H9 (cell line): ENCODE measurements around the gene PLCB1. TPM values are rescaled to one million over a fixed set of nuclear protein-coding genes. Genes with fewer than 3 reads are reported as not detected.

Experiments used
- DNase-seq: peaks from one replicate; pipeline ENCODE4 v3.0.0-alpha.2; 2017
- H2AFZ ChIP-seq: one replicate; pipeline ENCODE4 v1.6.1; 2013; ENCODE audit warnings: mild to moderate bottlenecking, low read length, control low read depth, moderate library complexity
- H2AK5ac ChIP-seq: 2 replicates; pipeline ENCODE4 v1.6.1; 2013; ENCODE audit warnings: low read length, control low read depth, mixed read lengths; ENCODE audit not compliant: insufficient read length
- H2BK120ac ChIP-seq: one replicate; pipeline ENCODE4 v1.6.1; 2013; ENCODE audit warnings: low read depth, mild to moderate bottlenecking, low read length, control low read depth, inconsistent platforms; ENCODE audit not compliant: poor library complexity, severe bottlenecking
- H2BK12ac ChIP-seq: 2 replicates; pipeline ENCODE4 v1.6.1; 2013; ENCODE audit warnings: low read length, control low read depth, mixed read lengths, low read depth; ENCODE audit not compliant: insufficient read length
- H2BK15ac ChIP-seq: 2 replicates; pipeline ENCODE4 v1.6.1; 2013; ENCODE audit warnings: low read depth, low read length, control low read depth
- H2BK20ac ChIP-seq: one replicate; pipeline ENCODE4 v1.6.1; 2013; ENCODE audit warnings: low read depth, mild to moderate bottlenecking, low read length, control low read depth, inconsistent platforms; ENCODE audit not compliant: poor library complexity, severe bottlenecking
- H2BK5ac ChIP-seq: 2 replicates; pipeline ENCODE4 v1.6.1; 2013; ENCODE audit warnings: low read length, control low read depth, mixed read lengths; ENCODE audit not compliant: insufficient read length
- H3K14ac ChIP-seq: 2 replicates; pipeline ENCODE4 v1.6.1; 2013; ENCODE audit warnings: low read length, control low read depth; ENCODE audit not compliant: insufficient read depth
- H3K18ac ChIP-seq: 2 replicates; pipeline ENCODE4 v1.6.1; 2013; ENCODE audit warnings: low read depth, mild to moderate bottlenecking, mixed read lengths, low read length, control low read depth; ENCODE audit not compliant: insufficient read length
- H3K23ac ChIP-seq: 2 replicates; pipeline ENCODE4 v1.6.1; 2013; ENCODE audit warnings: low read length, control low read depth, mixed read lengths, low read depth; ENCODE audit not compliant: insufficient read length
- H3K23me2 ChIP-seq: 2 replicates; pipeline ENCODE4 v1.6.1; 2013; ENCODE audit warnings: low read depth, mild to moderate bottlenecking, mixed read lengths, low read length, control low read depth; ENCODE audit not compliant: insufficient read length, poor library complexity, severe bottlenecking
- H3K27ac ChIP-seq: 2 replicates; pipeline ENCODE4 v1.5.1; 2013; ENCODE audit warnings: low read length, control low read depth, mixed read lengths, low read depth; ENCODE audit not compliant: insufficient read length
- H3K27me3 ChIP-seq: 2 replicates; pipeline ENCODE4 v1.6.1; 2013; ENCODE audit warnings: low read length, control low read depth, inconsistent platforms; ENCODE audit not compliant: insufficient read depth
- H3K4ac ChIP-seq: 2 replicates; pipeline ENCODE4 v1.6.1; 2013; ENCODE audit warnings: low read depth, mild to moderate bottlenecking, control low read depth, inconsistent platforms, low read length, moderate library complexity
- H3K4me1 ChIP-seq: 2 replicates; pipeline ENCODE4 v1.6.1; 2013; ENCODE audit warnings: low read length, control low read depth, inconsistent platforms; ENCODE audit not compliant: insufficient read depth
- H3K4me2 ChIP-seq: 2 replicates; pipeline ENCODE4 v1.6.1; 2013; ENCODE audit warnings: low read length, control low read depth, mixed read lengths; ENCODE audit not compliant: insufficient read length, insufficient read depth
- H3K56ac ChIP-seq: 2 replicates; pipeline ENCODE4 v1.6.1; 2013; ENCODE audit warnings: low read depth, mild to moderate bottlenecking, mixed read lengths, low read length, control low read depth; ENCODE audit not compliant: insufficient read length
- H3K79me1 ChIP-seq: 2 replicates; pipeline ENCODE4 v1.6.1; 2013; ENCODE audit warnings: low read depth, mild to moderate bottlenecking, moderate library complexity, low read length, control low read depth, inconsistent platforms; ENCODE audit not compliant: insufficient read depth, poor library complexity, severe bottlenecking
- H3K79me2 ChIP-seq: 2 replicates; pipeline ENCODE4 v1.6.1; 2013; ENCODE audit warnings: low read length, control low read depth, inconsistent platforms; ENCODE audit not compliant: insufficient read depth
- H3K9ac ChIP-seq: 2 replicates; pipeline ENCODE4 v1.6.1; 2013; ENCODE audit warnings: low read length, control low read depth, mixed read lengths; ENCODE audit not compliant: insufficient read length; ENCODE audit errors: extremely low read depth
- H3K9me3 ChIP-seq: one replicate; pipeline ENCODE4 v1.6.1; 2013; ENCODE audit warnings: low read depth, low read length, inconsistent platforms; ENCODE audit not compliant: control insufficient read depth
- H3T11ph ChIP-seq: one replicate; pipeline ENCODE4 v1.6.1; 2013; ENCODE audit warnings: mild to moderate bottlenecking, low read length, control low read depth, inconsistent platforms
- H4K20me1 ChIP-seq: one replicate; pipeline ENCODE4 v1.6.1; 2013; ENCODE audit not compliant: control insufficient read depth, insufficient read length, insufficient read depth
- H4K5ac ChIP-seq: 2 replicates; pipeline ENCODE4 v1.6.1; 2013; ENCODE audit warnings: low read depth, mild to moderate bottlenecking, mixed read lengths, low read length, control low read depth; ENCODE audit not compliant: insufficient read length
- H4K8ac ChIP-seq: replicated peaks from 2 replicates; pipeline ENCODE4 v1.6.1; 2013; ENCODE audit warnings: low read length, control low read depth, mixed read lengths, low read depth; ENCODE audit not compliant: insufficient read length
- H4K91ac ChIP-seq: 2 replicates; pipeline ENCODE4 v1.6.1; 2013; ENCODE audit warnings: low read depth, mild to moderate bottlenecking, moderate library complexity, mixed read lengths, low read length, control low read depth; ENCODE audit not compliant: insufficient read length
- H3K27ac Mint-ChIP-seq, 3 experiments: 2 replicates in 2 of 3; 3 replicates in 1 of 3; pipeline ENCODE4 v1.8.0; 2020 to 2021; ENCODE audit warnings: mixed read lengths in 3 of 3, mild to moderate bottlenecking in 1 of 3, moderate library complexity in 1 of 3
- H3K27me3 Mint-ChIP-seq: 2 replicates; pipeline ENCODE4 v1.8.0; 2021; ENCODE audit warnings: low read depth, mild to moderate bottlenecking, moderate library complexity, mixed read lengths
- H3K36me3 Mint-ChIP-seq, 3 experiments: 2 replicates in 2 of 3; 3 replicates in 1 of 3; pipeline ENCODE4 v1.8.0; 2020 to 2021; ENCODE audit warnings: low read depth in 3 of 3, mixed read lengths in 3 of 3; ENCODE audit not compliant: insufficient read depth in 1 of 3
- H3K4me1 Mint-ChIP-seq, 2 experiments: 2 replicates each; pipeline ENCODE4 v1.8.0; 2020; ENCODE audit warnings: mixed read lengths in 2 of 2
- H3K4me3 Mint-ChIP-seq, 2 experiments: 2 replicates in 1 of 2; 3 replicates in 1 of 2; pipeline ENCODE4 v1.8.0; 2020 to 2021; ENCODE audit warnings: mild to moderate bottlenecking in 2 of 2, mixed read lengths in 2 of 2, moderate library complexity in 1 of 2
- H3K9me3 Mint-ChIP-seq, 2 experiments: 2 replicates in 1 of 2; 3 replicates in 1 of 2; pipeline ENCODE4 v1.8.0; 2020; ENCODE audit warnings: mild to moderate bottlenecking in 2 of 2, mixed read lengths in 2 of 2, moderate library complexity in 1 of 2
- WGBS: extraction: QIAGEN DNeasy Blood & Tissue Kit; methylation state at CpG from one replicate; pipeline ENCODE4 v1.1.7; 2013; ENCODE audit warnings: missing lambda C conversion rate, low lambda C conversion rate, mixed read lengths; ENCODE audit not compliant: insufficient read length; ENCODE audit errors: extremely low coverage; 5-methylcytosine and 5-hydroxymethylcytosine counted together
- total RNA-seq: library from RNA; stranded (reverse); gene quantifications from 2 replicates; pipeline ENCODE4 v1.2.1, GENCODE V29; 2021
- TF ChIP-seq, protein P1 (sequence below): fragments of 200-600 bp; sonication (generic); conservative IDR thresholded peaks from 3 replicates; pipeline ENCODE4 v1.8.0; 2021; ENCODE audit warnings: antibody characterized with exemption, mild to moderate bottlenecking

The PLCB1 gene
- total RNA-seq, 1 experiment from 2014 or later: 11.5 TPM

DNA sequence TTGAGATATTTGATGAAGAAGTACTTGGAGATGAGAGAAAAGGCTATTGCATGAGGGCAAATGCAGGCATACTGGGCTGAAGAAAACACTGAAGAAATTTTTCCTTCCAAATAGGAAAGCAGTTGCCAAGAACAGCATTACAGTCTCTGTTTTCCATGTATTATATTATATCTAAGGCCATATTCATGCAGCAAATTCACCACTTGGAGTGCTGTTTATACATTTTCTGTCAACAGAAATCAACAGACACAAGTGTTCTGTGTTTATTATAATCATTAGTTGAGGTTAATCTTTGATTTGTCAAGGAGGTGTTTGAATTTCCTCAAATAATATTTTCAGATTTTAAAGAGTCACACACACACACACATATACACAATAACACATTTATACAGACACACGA is 668.0 kb downstream of the PLCB1 start:
- TF ChIP-seq, protein P1, sequence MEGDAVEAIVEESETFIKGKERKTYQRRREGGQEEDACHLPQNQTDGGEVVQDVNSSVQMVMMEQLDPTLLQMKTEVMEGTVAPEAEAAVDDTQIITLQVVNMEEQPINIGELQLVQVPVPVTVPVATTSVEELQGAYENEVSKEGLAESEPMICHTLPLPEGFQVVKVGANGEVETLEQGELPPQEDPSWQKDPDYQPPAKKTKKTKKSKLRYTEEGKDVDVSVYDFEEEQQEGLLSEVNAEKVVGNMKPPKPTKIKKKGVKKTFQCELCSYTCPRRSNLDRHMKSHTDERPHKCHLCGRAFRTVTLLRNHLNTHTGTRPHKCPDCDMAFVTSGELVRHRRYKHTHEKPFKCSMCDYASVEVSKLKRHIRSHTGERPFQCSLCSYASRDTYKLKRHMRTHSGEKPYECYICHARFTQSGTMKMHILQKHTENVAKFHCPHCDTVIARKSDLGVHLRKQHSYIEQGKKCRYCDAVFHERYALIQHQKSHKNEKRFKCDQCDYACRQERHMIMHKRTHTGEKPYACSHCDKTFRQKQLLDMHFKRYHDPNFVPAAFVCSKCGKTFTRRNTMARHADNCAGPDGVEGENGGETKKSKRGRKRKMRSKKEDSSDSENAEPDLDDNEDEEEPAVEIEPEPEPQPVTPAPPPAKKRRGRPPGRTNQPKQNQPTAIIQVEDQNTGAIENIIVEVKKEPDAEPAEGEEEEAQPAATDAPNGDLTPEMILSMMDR: no peak
- H3K27me3 ChIP-seq: no peaks in the 10 kb centered on the region
- H3K14ac ChIP-seq: no peak overlapping the region
- no peaks in the 10 kb centered on the region for H3K79me1 ChIP-seq
- Mint-ChIP-seq H3K4me3 (no peak overlapping the region), H3K9me3 (no peaks in the 10 kb centered on the region), H3K27ac (no peak overlapping the region), H3K27me3 (peaks cover 2% of the 10 kb centered on the region; the same call in 1 of the 2 replicates), H3K36me3 (no peaks in the 10 kb centered on the region), H3K4me1 (peaks cover 4 to 5% of the 10 kb centered on the region in 2 experiments; a peak in 2 of 4 replicates)
- no peaks in the 10 kb centered on the region for H3K4me1 ChIP-seq
- no peak overlapping the region for H2BK15ac ChIP-seq
- H3K18ac ChIP-seq: no peak overlapping the region
- no peak overlapping the region for H3T11ph ChIP-seq
- H3K4ac ChIP-seq: no peak overlapping the region
- H3K56ac ChIP-seq: no peak overlapping the region
- H3K9ac ChIP-seq: no peak overlapping the region
- H2BK20ac ChIP-seq: no peak overlapping the region
- H2AFZ ChIP-seq: no peak overlapping the region
- H2AK5ac ChIP-seq: no peak overlapping the region
- H2BK120ac ChIP-seq: no peak overlapping the region
- H4K5ac ChIP-seq: no peak overlapping the region
- H4K91ac ChIP-seq: no peak overlapping the region
- no peak overlapping the region for H4K8ac ChIP-seq
- DNase-seq: no peak
- no peak overlapping the region for H2BK5ac ChIP-seq
- no peak overlapping the region for H3K4me2 ChIP-seq
- no peak overlapping the region for H2BK12ac ChIP-seq
- H3K27ac ChIP-seq: no peak overlapping the region
- H3K23me2 ChIP-seq: no peaks in the 10 kb centered on the region
- no CpG with 5 or more reads among the region's 1 CpG for WGBS
- no peak overlapping the region for H3K23ac ChIP-seq
- H3K9me3 ChIP-seq: no peaks in the 10 kb centered on the region
- no peaks in the 10 kb centered on the region for H3K79me2 ChIP-seq
- H4K20me1 ChIP-seq: no peaks in the 10 kb centered on the region
